HL-60 (cell line): ENCODE measurements around the gene MRE11.

ENCODE experiments used
- CTCF ChIP-seq: IDR thresholded peaks from one replicate; pipeline ENCODE4 v1.5.1; 2011; ENCODE audit warnings: low read length, control low read depth, inconsistent platforms; ENCODE audit not compliant: insufficient read depth
- GABPA ChIP-seq: IDR thresholded peaks from 2 replicates; pipeline ENCODE4 v1.6.1; 2012; ENCODE audit warnings: low read depth
- REST ChIP-seq: IDR thresholded peaks from 2 replicates; pipeline ENCODE4 v1.6.1; 2012; ENCODE audit warnings: low read depth; ENCODE audit not compliant: insufficient replicate concordance

GRCh38 chr11:94396282-94396681 is 97.4 kb downstream of the MRE11 start:
- TF ChIP-seq CTCF (no peak), GABPA (no peak), REST (no peak)
